GM12865 (cell line): Measurements from ENCODE around the gene KIRREL3.
A peak's percentile ranks its signal among the peaks of the same experiment; 100 is the strongest.

ENCODE experiments used
- DNase-seq: peaks from one replicate; pipeline ENCODE4 v3.0.0; 2010; ENCODE audit warnings: low read depth
- H3K4me3 ChIP-seq: 2 replicates; pipeline ENCODE4 v1.5.1; 2011; ENCODE audit warnings: mild to moderate bottlenecking, low read depth, low read length, control low read depth
- TF ChIP-seq, protein P1 (sequence below): IDR thresholded peaks from 2 replicates; pipeline ENCODE4 v1.5.1; 2011; ENCODE audit warnings: low read length, control low read depth, low read depth, inconsistent platforms; ENCODE audit not compliant: insufficient read depth; ENCODE audit errors: missing control alignments

The KIRREL3 gene

DNA sequence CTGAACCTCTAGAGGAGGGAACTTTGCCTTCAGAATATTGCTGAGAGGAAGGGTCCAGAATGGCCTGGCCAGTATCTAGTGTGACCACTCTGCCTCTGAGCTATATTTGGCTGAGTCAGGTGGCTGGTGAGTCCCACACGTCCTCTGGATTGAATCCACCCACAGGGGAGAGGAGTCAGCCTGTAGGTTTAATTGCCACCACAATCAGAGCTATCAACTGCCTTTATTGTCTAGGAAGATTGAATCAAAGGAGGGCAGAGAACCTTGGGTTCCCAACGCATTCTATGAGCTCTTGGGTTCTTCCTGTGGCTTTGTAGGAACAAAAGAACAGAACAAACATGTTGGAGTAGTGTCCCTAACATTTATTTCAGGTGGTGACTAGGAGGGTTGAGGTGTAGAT is 577.4 kb downstream of the KIRREL3 start:
- TF ChIP-seq, protein P1, sequence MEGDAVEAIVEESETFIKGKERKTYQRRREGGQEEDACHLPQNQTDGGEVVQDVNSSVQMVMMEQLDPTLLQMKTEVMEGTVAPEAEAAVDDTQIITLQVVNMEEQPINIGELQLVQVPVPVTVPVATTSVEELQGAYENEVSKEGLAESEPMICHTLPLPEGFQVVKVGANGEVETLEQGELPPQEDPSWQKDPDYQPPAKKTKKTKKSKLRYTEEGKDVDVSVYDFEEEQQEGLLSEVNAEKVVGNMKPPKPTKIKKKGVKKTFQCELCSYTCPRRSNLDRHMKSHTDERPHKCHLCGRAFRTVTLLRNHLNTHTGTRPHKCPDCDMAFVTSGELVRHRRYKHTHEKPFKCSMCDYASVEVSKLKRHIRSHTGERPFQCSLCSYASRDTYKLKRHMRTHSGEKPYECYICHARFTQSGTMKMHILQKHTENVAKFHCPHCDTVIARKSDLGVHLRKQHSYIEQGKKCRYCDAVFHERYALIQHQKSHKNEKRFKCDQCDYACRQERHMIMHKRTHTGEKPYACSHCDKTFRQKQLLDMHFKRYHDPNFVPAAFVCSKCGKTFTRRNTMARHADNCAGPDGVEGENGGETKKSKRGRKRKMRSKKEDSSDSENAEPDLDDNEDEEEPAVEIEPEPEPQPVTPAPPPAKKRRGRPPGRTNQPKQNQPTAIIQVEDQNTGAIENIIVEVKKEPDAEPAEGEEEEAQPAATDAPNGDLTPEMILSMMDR = no peak

DNA sequence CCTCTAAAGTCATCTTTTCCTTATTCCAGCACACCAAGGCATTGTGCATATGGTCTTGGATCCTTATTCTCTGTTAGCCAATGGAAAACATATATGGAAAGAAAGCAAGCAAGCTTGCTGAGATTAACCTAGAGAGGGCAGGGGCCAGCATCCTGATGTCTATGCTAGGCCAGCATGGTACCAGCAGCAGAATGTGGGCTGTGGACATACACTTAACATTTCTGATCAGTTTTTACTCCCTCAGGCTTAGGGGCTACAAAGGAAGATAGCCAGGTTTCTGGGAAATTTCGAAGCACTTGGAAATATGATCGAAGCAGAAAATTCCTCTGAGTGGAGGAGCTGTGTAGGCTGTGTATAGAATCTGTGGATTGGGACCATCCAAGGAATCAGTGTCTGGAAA is 578.1 kb downstream of the KIRREL3 start:
- no peak overlapping the region for H3K4me3 ChIP-seq

More for the DNA sequence above, 577.4 kb downstream of the KIRREL3 start:
- no peak for DNase-seq
- H3K4me3 ChIP-seq = no peak overlapping the region

DNA sequence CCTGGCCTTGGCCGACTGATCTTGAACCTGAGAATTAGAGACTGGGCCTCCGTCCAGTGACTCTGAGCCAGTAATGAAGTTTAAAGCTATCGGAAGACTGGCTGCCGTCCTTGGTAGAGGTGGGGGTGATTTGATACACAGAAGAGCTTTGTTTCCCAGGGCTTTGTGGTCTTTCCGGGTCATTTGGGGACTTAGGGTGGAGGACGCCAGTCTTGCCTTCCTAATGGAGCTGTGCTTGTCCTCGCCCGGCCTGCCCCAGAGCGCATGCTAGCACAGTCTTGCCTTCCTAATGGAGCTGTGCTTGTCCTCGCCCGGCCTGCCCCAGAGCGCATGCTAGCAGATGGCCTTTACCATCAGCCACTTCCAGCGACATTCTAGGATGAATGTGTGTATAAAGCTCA is 579.3 kb downstream of the KIRREL3 start:
- DNase-seq = no peak
- TF ChIP-seq, protein P1 = no peak
- H3K4me3 ChIP-seq = no peak overlapping the region

More for the DNA sequence above, 578.1 kb downstream of the KIRREL3 start:
- TF ChIP-seq, protein P1 = no peak
- no peak for DNase-seq

DNA sequence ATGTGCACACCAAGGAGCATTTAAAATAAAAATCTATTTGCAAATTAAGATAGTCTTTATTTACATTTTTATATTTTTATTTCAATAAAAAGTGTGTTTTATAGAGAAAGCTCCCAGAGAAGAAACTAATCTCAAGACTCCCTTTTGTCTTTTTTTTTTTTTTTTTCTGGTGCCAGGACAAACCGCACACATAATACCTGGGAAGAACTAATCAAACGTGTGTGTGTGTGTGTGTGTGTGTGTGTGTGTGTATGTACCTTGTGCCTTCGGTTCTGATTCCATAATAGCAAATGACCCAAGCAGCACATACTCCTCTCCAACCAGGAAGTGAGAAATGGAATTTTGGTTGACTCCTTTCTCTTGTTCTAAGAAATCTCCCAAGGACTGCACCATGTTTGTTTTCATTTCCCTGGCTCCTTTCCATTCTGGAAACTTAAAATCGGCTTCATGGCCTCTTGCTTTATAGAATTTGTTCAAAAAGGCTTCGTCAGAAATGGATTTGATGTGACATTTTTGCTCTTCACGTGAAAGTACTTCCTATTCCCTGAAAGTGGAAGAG is 579.8 kb downstream of the KIRREL3 start:
- H3K4me3 ChIP-seq = no peak overlapping the region
- DNase-seq = no peak
- TF ChIP-seq, protein P1 = no peak

DNA sequence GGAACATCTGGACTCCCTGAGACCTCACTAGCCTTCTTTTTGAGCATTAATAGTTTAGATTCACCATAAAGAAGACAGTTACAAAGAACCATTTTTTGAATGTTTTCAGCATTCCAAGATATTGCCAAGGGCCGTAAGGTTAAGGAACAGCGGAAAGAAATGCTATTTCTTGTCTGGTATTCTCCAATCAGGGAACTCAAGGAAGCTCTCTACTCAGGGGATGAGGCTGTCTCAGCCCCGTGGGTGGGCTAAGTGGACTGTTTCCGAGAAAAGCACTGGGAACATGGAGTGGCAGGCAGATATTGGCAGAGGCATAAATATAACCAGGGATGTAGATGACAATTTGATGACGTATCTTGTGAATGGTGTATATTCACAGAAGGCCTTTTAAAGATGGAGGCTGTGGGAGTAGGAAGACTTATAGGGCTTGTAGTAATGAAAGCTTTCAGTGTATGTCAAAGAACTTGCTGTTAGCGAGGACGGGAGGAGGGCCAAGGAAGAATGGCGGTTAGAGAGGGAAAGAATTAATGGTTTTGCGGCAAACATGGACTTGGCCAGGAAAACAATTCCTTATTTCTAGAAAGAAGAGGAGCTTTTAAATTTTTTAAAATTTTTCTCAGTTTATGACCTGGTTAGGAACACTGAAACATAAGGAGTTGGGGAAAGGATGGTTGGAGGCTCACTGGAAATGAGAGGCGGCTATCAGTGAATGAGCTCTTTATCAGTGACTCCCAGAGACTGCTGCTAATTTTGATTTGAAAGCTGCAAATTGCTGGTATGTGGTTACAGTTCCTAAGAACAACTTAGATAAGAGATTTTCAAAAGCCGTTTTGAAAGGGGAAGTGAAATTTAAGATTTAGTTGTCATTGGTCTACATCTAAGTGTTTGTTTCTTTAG is 580.5 kb downstream of the KIRREL3 start:
- TF ChIP-seq, protein P1 = no peak
- peak overlapping the region; percentile 4; the same call in 1 of the 2 replicates for H3K4me3 ChIP-seq
- DNase-seq = peak; percentile 79

DNA sequence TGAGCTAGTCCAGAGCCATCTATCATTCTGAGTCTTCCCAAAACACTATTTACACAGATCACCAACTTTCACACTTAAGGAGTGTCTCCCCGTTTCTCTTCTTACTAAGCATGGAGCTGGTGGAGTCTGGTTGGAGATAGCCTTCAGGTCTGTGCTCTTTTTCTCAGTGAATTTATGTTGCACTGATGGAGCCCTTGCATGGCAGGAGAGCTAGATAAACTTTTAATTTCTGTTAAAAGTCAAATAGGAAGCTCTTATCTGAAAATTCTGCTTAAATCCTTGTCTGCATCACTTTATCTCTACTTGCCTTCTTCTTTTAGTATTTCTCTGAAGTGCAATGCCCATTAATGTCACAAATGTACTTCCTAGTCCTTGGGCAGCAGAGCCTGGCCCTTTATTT is 581.7 kb downstream of the KIRREL3 start:
- no peak overlapping the region for H3K4me3 ChIP-seq
- no peak for DNase-seq
- TF ChIP-seq, protein P1 = no peak
